H7 (cell line): Measurements from ENCODE around the gene ATP2C2. TPM values are rescaled to one million over a fixed set of nuclear protein-coding genes. Genes with fewer than 3 reads are reported as not detected.

ENCODE experiments used
- DNase-seq: peaks from one replicate; pipeline ENCODE4 v3.0.0; 2012
- H3K27me3 ChIP-seq: 2 replicates; pipeline ENCODE4 v1.6.0; 2011; ENCODE audit warnings: mild to moderate bottlenecking, low read length; ENCODE audit not compliant: control insufficient read depth, insufficient read depth
- H3K36me3 ChIP-seq: replicated peaks from 2 replicates; pipeline ENCODE4 v1.5.1; 2011; ENCODE audit warnings: low read length; ENCODE audit not compliant: control insufficient read depth, insufficient read depth
- H3K4me3 ChIP-seq: 2 replicates; pipeline ENCODE4 v1.5.1; 2011; ENCODE audit warnings: low read depth, mild to moderate bottlenecking, control low read depth, low read length, moderate library complexity; ENCODE audit not compliant: insufficient read depth
- total RNA-seq: library from RNA; depleted of rRNA; stranded (reverse); fragments of >200 nt; shearing (Covaris generic); gene quantifications from 2 replicates; pipeline ENCODE4 v1.2.3, GENCODE V29; 2014

The ATP2C2 gene
- total RNA-seq, 1 experiment from 2014 or later = 0.24 TPM

- H3K27me3 ChIP-seq = no peaks in the 10 kb centered on the region
- DNase-seq = peak; percentile 71
These were observed 37.9 kb downstream of the ATP2C2 start for GRCh38 chr16:84406006-84406963.

GRCh38 chr16:84407588-84408313, 39.4 kb downstream of the ATP2C2 start:
- H3K27me3 ChIP-seq = no peaks in the 10 kb centered on the region
- H3K4me3 ChIP-seq = no peak overlapping the region
- no peak for DNase-seq
- no peaks in the 10 kb centered on the region for H3K36me3 ChIP-seq

More at GRCh38 chr16:84406006-84406963, 37.9 kb downstream of the ATP2C2 start:
- Histone ChIP-seq H3K4me3 (no peak overlapping the region), H3K36me3 (no peaks in the 10 kb centered on the region)

- DNase-seq = no peak
- H3K36me3 ChIP-seq = no peaks in the 10 kb centered on the region
- H3K27me3 ChIP-seq = no peaks in the 10 kb centered on the region
- H3K4me3 ChIP-seq = no peak overlapping the region
These were observed 40.0 kb downstream of the ATP2C2 start for GRCh38 chr16:84408314-84408690.

GRCh38 chr16:84408856-84409255, 40.5 kb downstream of the ATP2C2 start:
- no peak for DNase-seq
- H3K27me3 ChIP-seq = no peaks in the 10 kb centered on the region
- H3K4me3 ChIP-seq = no peak overlapping the region
- H3K36me3 ChIP-seq = no peaks in the 10 kb centered on the region

GRCh38 chr16:84410361-84411138, 42.2 kb downstream of the ATP2C2 start:
- no peaks in the 10 kb centered on the region for H3K36me3 ChIP-seq
- H3K27me3 ChIP-seq = no peaks in the 10 kb centered on the region
- DNase-seq = no peak
- no peak overlapping the region for H3K4me3 ChIP-seq

- Histone ChIP-seq H3K27me3 (no peaks in the 10 kb centered on the region), H3K4me3 (no peak overlapping the region), H3K36me3 (no peaks in the 10 kb centered on the region)
- no peak for DNase-seq
These were observed 43.4 kb downstream of the ATP2C2 start for GRCh38 chr16:84411768-84412167.

GRCh38 chr16:84412262-84412661, 43.9 kb downstream of the ATP2C2 start:
- DNase-seq = no peak
- Histone ChIP-seq H3K27me3 (no peaks in the 10 kb centered on the region), H3K36me3 (no peaks in the 10 kb centered on the region), H3K4me3 (no peak overlapping the region)

- DNase-seq = no peak
- no peak overlapping the region for H3K4me3 ChIP-seq
- no peaks in the 10 kb centered on the region for H3K27me3 ChIP-seq
- no peaks in the 10 kb centered on the region for H3K36me3 ChIP-seq
These were observed 45.1 kb downstream of the ATP2C2 start for GRCh38 chr16:84413244-84414004.

GRCh38 chr16:84414789-84415326, 46.5 kb downstream of the ATP2C2 start:
- no peak for DNase-seq
- no peaks in the 10 kb centered on the region for H3K27me3 ChIP-seq
- no peak overlapping the region for H3K4me3 ChIP-seq
- H3K36me3 ChIP-seq = no peaks in the 10 kb centered on the region

- Histone ChIP-seq H3K4me3 (no peak overlapping the region), H3K27me3 (no peaks in the 10 kb centered on the region), H3K36me3 (no peaks in the 10 kb centered on the region)
- no peak for DNase-seq
These were observed 48.3 kb downstream of the ATP2C2 start for GRCh38 chr16:84416407-84417321.

GRCh38 chr16:84418056-84418849, 49.9 kb downstream of the ATP2C2 start:
- H3K36me3 ChIP-seq = no peaks in the 10 kb centered on the region
- no peak overlapping the region for H3K4me3 ChIP-seq
- H3K27me3 ChIP-seq = no peaks in the 10 kb centered on the region
- DNase-seq = no peak

GRCh38 chr16:84419730-84420129, 51.4 kb downstream of the ATP2C2 start:
- H3K27me3 ChIP-seq = no peaks in the 10 kb centered on the region
- no peaks in the 10 kb centered on the region for H3K36me3 ChIP-seq
- H3K4me3 ChIP-seq = no peak overlapping the region
- no peak for DNase-seq
